ENCODE results near the gene FILIP1. TPM values are rescaled to one million over a fixed set of nuclear protein-coding genes. Genes with fewer than 3 reads are reported as not detected.
A peak's percentile ranks its signal among the peaks of the same experiment; 100 is the strongest.

The FILIP1 gene
- total RNA-seq, 1 donor from 2014 or later = under 0.01 TPM

- DNase-seq (ENCODE audit: low read depth) = no peak
- no peaks in the 10 kb centered on the region for H3K36me3 ChIP-seq (ENCODE audit: control insufficient read depth, insufficient read depth, low read length)
- no peak for TF ChIP-seq CTCF (IDR thresholded peaks at IDR 0.05; ENCODE audit: insufficient read depth, low read length, severe bottlenecking)
- no peak for FAIRE-seq
- H3K4me3 ChIP-seq (ENCODE audit: low read depth, low read length) = no peak overlapping the region
- no peaks in the 10 kb centered on the region for H3K27me3 ChIP-seq (ENCODE audit: control insufficient read depth, insufficient read depth, low read length)
Measured at GRCh38 chr6:75483136-75483952, 10.3 kb downstream of the FILIP1 start.

DNA sequence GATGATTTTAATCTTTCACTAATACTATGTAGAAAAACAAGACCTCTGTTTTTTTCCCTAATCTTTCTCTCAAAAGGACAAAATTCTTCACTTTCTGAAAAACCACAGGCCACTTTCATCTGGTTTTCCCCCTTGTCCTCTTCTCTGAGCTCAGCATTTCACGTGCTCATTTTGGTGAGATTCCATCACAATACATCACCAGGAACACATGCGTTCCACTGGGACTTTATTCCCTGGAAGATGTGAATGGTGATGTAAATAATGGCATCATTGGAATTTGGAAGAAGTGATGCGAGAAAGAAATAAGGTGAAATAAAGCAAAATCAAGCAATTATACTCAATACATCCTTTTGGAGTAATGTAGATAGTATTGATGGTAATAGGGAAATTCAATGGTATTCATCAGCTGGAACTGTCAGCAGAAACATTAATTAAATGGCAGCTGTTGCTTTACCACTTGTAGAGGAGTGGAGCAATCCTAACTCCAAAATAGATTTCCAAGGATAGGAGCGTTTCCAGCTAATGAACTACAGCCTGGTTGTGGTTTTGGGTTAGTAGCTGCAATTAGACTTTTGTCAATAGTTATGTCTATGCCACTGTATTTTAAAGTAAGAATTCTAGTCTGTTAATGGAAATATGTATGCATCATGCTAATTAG is 11.5 kb downstream of the FILIP1 start:
- Histone ChIP-seq H3K4me3 (ENCODE audit: low read depth, low read length) (no peak overlapping the region), H3K27me3 (ENCODE audit: control insufficient read depth, insufficient read depth, low read length) (no peaks in the 10 kb centered on the region), H3K36me3 (ENCODE audit: control insufficient read depth, insufficient read depth, low read length) (no peaks in the 10 kb centered on the region)
- no peak for TF ChIP-seq CTCF (IDR thresholded peaks at IDR 0.05; ENCODE audit: insufficient read depth, low read length, severe bottlenecking)
- DNase-seq (ENCODE audit: low read depth) (no peak), FAIRE-seq (no peak)

DNA sequence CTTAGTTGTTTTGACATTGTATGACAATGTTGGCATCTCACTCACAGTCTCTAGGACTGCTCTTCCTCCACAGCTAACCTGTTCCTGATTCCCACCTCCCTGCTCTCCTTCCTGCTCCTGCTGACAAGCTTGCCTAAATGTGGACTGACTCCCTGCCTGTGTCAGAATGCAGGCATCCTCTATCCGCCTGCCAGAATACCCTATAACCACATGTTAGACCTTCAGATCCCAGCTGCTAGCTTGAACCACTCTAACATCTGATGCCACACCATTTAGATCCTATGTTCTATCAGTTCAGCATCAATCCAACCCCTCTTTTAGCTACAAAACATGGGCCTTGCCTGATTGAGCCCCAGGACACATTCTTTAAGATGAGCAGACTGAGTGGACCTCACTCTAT is 12.2 kb downstream of the FILIP1 start:
- FAIRE-seq (peak; percentile 13), DNase-seq (ENCODE audit: low read depth) (no peak)
- Histone ChIP-seq H3K4me3 (ENCODE audit: low read depth, low read length) (no peak overlapping the region), H3K27me3 (ENCODE audit: control insufficient read depth, insufficient read depth, low read length) (no peaks in the 10 kb centered on the region), H3K36me3 (ENCODE audit: control insufficient read depth, insufficient read depth, low read length) (no peaks in the 10 kb centered on the region)
- TF ChIP-seq CTCF (IDR thresholded peaks at IDR 0.05; ENCODE audit: insufficient read depth, low read length, severe bottlenecking) = no peak

GRCh38 chr6:75480425-75480824 is 13.2 kb downstream of the FILIP1 start:
- Histone ChIP-seq H3K4me3 (ENCODE audit: low read depth, low read length) (no peak overlapping the region), H3K36me3 (ENCODE audit: control insufficient read depth, insufficient read depth, low read length) (no peaks in the 10 kb centered on the region), H3K27me3 (ENCODE audit: control insufficient read depth, insufficient read depth, low read length) (no peaks in the 10 kb centered on the region)
- DNase-seq (ENCODE audit: low read depth) (no peak), FAIRE-seq (no peak)
- no peak for TF ChIP-seq CTCF (IDR thresholded peaks at IDR 0.05; ENCODE audit: insufficient read depth, low read length, severe bottlenecking)

DNA sequence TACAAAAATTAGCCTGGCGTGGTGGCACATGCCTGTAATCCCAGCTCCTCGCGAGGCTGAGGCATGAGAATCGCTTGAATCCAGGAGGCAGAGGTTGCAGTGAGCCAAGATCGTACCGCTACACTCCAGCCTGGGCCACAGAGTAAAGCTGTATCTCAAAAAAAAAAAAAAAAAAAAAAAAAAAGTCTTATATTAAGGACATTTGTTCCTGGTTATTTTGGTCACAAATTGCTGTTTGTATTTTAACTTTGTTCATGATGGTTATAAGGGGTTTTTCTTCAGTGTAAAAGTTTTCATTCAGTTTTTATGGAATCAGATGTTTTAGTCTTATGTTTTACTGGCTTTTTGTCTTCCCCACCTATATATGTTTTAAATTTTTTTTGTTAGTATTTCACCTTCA is 13.9 kb downstream of the FILIP1 start:
- TF ChIP-seq CTCF (IDR thresholded peaks at IDR 0.05; ENCODE audit: insufficient read depth, low read length, severe bottlenecking) = no peak

More for the DNA sequence above, 13.9 kb downstream of the FILIP1 start:
- H3K27me3 ChIP-seq (ENCODE audit: control insufficient read depth, insufficient read depth, low read length) = no peaks in the 10 kb centered on the region
- no peaks in the 10 kb centered on the region for H3K36me3 ChIP-seq (ENCODE audit: control insufficient read depth, insufficient read depth, low read length)
- FAIRE-seq (no peak), DNase-seq (ENCODE audit: low read depth) (no peak)
- no peak overlapping the region for H3K4me3 ChIP-seq (ENCODE audit: low read depth, low read length)
